ENCODE measurements around the gene KLRF2.

Gene KLRF2

GRCh38 chr12:9936591-9936990, 55.3 kb downstream of the KLRF2 start:
- no peak for DNase-seq (ENCODE audit: low read depth in 2 of 2)

DNA sequence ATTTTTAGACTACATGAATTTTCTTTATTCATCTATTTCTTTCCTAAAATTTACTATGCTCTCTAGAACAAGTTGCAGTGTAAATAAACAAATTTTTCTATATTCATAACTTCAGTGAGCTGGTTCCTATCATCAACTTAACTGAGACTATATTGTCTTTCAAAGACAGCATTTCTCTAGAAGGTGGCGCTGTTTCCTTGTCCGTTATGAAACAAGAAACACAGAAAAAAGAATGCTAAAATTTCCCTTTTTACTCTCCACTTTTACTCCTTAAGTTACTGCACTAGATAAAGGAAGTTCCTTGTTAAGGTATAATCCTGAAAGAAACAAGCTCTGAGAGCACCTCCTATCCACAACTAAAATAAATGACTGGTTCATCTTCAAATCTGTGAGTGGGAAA, 59.1 kb downstream of the KLRF2 start:
- no peak for DNase-seq (ENCODE audit: low read depth in 2 of 2)

DNA sequence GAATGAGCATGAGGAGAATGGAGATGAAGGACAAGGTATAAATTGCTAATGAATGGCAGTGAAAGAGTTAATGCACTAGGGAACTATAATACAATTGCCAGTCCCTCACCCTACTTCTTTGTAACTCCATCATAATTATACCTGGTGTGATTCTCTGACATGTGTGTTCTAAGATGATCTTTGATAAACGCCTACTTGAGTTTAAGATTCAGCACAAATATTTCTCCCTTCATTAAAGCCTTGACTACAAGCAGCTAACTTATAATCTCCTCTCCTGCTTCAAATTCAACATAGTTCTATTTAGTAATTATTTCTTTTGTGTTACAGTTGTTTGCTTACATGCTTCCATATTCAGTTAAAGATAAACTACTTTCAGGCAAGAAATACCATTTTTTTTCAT, 60.5 kb downstream of the KLRF2 start:
- no peak for DNase-seq (ENCODE audit: low read depth in 2 of 2)

DNA sequence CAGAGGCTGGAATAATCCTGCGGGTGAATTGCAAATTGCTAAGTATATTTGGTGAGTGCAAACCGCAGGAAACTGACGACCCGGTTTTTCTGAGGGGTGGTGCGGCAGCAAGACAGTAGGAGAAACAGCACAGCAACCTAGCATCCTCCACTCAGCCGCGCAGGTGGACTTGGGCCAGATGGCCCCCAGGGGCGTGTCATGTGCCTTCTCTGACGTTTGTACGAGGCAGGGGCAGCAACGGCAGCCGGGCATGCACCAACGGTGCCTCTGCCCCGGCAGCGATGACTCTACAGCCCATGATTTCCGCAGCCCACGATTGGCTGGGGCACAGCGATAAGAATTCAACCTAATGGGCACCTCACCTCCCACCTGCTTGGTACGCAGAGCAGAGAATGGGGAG, 62.0 kb downstream of the KLRF2 start:
- DNase-seq (ENCODE audit: low read depth in 2 of 2): no peak

DNA sequence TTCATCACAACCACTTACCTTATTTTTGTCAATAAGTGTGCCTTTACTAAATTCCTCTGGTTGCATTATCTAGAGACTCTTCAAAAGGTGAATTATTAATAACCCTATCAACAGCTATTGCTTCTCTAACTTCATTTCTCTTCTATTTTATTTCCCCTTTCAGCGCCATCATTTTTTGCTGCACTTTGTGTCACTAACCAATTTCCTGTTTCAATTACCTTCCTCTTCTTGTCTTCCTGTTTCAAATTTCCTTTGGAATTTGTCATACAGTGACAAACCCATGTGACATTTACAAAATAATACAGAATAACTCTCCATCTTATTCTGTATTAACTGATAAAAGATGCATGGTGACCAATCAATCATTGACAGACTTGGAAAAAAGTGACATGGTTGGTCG, 63.1 kb downstream of the KLRF2 start:
- DNase-seq (ENCODE audit: low read depth in 2 of 2): no peak

Data from stimulated activated CD8-positive, alpha-beta memory T cell treated with anti-CD3 and anti-CD28 coated beads, Interleukin-7, amount 100 ng/mL, for 4 hours (primary cell).